Measurements from ENCODE around the gene SHC1. TPM values are rescaled to one million over a fixed set of nuclear protein-coding genes. Genes with fewer than 3 reads are reported as not detected.

SHC1 gene
- polyA plus RNA-seq, 1 of the 3 experiments (the other 2 are of a cell fraction): 338 TPM

DNA sequence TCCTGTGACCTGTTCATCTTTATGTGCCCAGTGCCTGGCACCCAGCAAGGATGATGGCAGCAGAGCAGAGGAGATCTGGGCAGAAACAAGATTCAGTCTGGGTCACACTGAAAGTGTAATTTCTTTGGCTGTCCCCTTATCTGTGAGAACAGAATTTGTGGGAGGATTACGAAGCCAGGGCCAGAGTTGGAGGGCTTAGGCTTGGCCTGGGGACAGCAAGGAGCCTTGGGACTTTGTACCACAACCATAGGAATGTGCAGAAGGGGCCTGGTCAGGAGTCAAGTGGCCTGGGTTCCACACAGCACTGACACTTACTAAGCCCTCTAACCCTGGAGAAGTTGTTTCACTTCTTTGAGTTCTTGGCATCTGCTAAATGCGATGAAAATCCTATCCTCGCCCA is 46.9 kb downstream of the SHC1 start:
- H3K27ac ChIP-seq (ENCODE audit: low read depth in 2 of 2, low read length in 1 of 2): no peak overlapping the region
- no peak overlapping the region for H3K4me2 ChIP-seq
- no peaks in the 10 kb centered on the region for H3K9me3 ChIP-seq
- no peak overlapping the region for H3K9ac ChIP-seq
- H3K4me3 ChIP-seq (ENCODE audit: low read depth in 2 of 2, low read length in 1 of 2): no peak overlapping the region
- no peaks in the 10 kb centered on the region for H3K4me1 ChIP-seq (ENCODE audit: control insufficient read depth in 1 of 2, insufficient read depth in 2 of 2, low read depth in 1 of 2, low read length in 1 of 2)
- H3K79me2 ChIP-seq (ENCODE audit: insufficient read depth): no peaks in the 10 kb centered on the region
- WGBS (ENCODE audit: low lambda C conversion rate): 96% methylated on average over 3 of the region's 3 CpGs
- CTCF ChIA-PET: interaction anchor here (0.9 kb wide), 1 partner anchor 254 kb away, joined by 3 read pairs; no protein-coding TSS in a partner anchor
- no peak for TF ChIP-seq RAD21 (IDR thresholded peaks at IDR 0.05; ENCODE audit: low read length)
- TF ChIP-seq, protein P1, sequence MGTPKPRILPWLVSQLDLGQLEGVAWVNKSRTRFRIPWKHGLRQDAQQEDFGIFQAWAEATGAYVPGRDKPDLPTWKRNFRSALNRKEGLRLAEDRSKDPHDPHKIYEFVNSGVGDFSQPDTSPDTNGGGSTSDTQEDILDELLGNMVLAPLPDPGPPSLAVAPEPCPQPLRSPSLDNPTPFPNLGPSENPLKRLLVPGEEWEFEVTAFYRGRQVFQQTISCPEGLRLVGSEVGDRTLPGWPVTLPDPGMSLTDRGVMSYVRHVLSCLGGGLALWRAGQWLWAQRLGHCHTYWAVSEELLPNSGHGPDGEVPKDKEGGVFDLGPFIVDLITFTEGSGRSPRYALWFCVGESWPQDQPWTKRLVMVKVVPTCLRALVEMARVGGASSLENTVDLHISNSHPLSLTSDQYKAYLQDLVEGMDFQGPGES (IDR thresholded peaks at IDR 0.05; ENCODE audit: low read depth, low read length): no peak
- no peak for TF ChIP-seq NRF1 (IDR thresholded peaks at IDR 0.05; ENCODE audit: low read depth, low read length)
- no peak for TF ChIP-seq TCF12 (IDR thresholded peaks at IDR 0.05)
- TF ChIP-seq, protein P2, sequence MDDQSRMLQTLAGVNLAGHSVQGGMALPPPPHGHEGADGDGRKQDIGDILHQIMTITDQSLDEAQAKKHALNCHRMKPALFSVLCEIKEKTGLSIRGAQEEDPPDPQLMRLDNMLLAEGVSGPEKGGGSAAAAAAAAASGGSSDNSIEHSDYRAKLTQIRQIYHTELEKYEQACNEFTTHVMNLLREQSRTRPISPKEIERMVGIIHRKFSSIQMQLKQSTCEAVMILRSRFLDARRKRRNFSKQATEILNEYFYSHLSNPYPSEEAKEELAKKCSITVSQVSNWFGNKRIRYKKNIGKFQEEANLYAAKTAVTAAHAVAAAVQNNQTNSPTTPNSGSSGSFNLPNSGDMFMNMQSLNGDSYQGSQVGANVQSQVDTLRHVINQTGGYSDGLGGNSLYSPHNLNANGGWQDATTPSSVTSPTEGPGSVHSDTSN (IDR thresholded peaks at IDR 0.05): no peak
- no peak for TF ChIP-seq EP300 (IDR thresholded peaks at IDR 0.05; ENCODE audit: borderline replicate concordance in 1 of 2, low read depth in 1 of 2, low read length in 1 of 2)
- no peak for TF ChIP-seq CHD2 (IDR thresholded peaks at IDR 0.05; ENCODE audit: low read length, partially characterized antibody)
- no peak for TF ChIP-seq SIN3A (IDR thresholded peaks at IDR 0.05; ENCODE audit: borderline replicate concordance, low read depth, low read length)
- no peak for TF ChIP-seq RXRA (IDR thresholded peaks at IDR 0.05; ENCODE audit: borderline replicate concordance, low read depth)
- TF ChIP-seq FOXJ3 (CRISPR knock-in tag; IDR thresholded peaks at IDR 0.05): no peak
- TF ChIP-seq, protein P3, sequence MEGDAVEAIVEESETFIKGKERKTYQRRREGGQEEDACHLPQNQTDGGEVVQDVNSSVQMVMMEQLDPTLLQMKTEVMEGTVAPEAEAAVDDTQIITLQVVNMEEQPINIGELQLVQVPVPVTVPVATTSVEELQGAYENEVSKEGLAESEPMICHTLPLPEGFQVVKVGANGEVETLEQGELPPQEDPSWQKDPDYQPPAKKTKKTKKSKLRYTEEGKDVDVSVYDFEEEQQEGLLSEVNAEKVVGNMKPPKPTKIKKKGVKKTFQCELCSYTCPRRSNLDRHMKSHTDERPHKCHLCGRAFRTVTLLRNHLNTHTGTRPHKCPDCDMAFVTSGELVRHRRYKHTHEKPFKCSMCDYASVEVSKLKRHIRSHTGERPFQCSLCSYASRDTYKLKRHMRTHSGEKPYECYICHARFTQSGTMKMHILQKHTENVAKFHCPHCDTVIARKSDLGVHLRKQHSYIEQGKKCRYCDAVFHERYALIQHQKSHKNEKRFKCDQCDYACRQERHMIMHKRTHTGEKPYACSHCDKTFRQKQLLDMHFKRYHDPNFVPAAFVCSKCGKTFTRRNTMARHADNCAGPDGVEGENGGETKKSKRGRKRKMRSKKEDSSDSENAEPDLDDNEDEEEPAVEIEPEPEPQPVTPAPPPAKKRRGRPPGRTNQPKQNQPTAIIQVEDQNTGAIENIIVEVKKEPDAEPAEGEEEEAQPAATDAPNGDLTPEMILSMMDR (IDR thresholded peaks at IDR 0.05): no peak
- no peak for TF ChIP-seq FOXM1 (IDR thresholded peaks at IDR 0.05; ENCODE audit: low read depth)
- TF ChIP-seq GABPA (IDR thresholded peaks at IDR 0.05; ENCODE audit: low read depth): no peak
- TF ChIP-seq POLR2AphosphoS5 (IDR thresholded peaks at IDR 0.05; ENCODE audit: low read depth, low read length): no peak
- TF ChIP-seq TEAD4 (IDR thresholded peaks at IDR 0.05; ENCODE audit: borderline replicate concordance, insufficient read depth): no peak
- TF ChIP-seq, protein P4, sequence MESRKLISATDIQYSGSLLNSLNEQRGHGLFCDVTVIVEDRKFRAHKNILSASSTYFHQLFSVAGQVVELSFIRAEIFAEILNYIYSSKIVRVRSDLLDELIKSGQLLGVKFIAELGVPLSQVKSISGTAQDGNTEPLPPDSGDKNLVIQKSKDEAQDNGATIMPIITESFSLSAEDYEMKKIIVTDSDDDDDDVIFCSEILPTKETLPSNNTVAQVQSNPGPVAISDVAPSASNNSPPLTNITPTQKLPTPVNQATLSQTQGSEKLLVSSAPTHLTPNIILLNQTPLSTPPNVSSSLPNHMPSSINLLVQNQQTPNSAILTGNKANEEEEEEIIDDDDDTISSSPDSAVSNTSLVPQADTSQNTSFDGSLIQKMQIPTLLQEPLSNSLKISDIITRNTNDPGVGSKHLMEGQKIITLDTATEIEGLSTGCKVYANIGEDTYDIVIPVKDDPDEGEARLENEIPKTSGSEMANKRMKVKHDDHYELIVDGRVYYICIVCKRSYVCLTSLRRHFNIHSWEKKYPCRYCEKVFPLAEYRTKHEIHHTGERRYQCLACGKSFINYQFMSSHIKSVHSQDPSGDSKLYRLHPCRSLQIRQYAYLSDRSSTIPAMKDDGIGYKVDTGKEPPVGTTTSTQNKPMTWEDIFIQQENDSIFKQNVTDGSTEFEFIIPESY (IDR thresholded peaks at IDR 0.05; ENCODE audit: borderline replicate concordance, low read depth): no peak
- POLR2A ChIA-PET: no interaction called here
- H3K36me3 ChIP-seq (replicated peaks in 1 of 2; ENCODE audit: control insufficient read depth in 1 of 2, insufficient read depth in 2 of 2, low read length in 1 of 2): peaks cover 0 to 19% of the 10 kb centered on the region in 2 experiments
- no peaks in the 10 kb centered on the region for H3K27me3 ChIP-seq (ENCODE audit: insufficient read depth)
- no peaks in the 10 kb centered on the region for H4K20me1 ChIP-seq (ENCODE audit: insufficient read depth)
- H3F3A ChIP-seq (replicated peaks; ENCODE audit: insufficient read depth): no peaks in the 10 kb centered on the region
- no peak for DNase-seq
- no peak overlapping the region for H2AFZ ChIP-seq (ENCODE audit: low read depth)
- no peaks in the 10 kb centered on the region for H3K9me2 ChIP-seq

Data from SK-N-SH (cell line).